ENCODE measurements around the gene HTRA1. TPM values are rescaled to one million over a fixed set of nuclear protein-coding genes. Genes with fewer than 3 reads are reported as not detected.

The HTRA1 gene
- total RNA-seq, 1 experiment from 2014 or later, result 0.39 TPM

- Histone ChIP-seq H4K20me1 (ENCODE audit: insufficient read depth) (no peaks in the 10 kb centered on the region), H3K27ac (ENCODE audit: low read depth, low read length) (no peak overlapping the region), H3K36me3 (ENCODE audit: control insufficient read depth in 1 of 2, insufficient read depth in 2 of 2, low read length in 2 of 2) (no peaks in the 10 kb centered on the region), H3K4me3 (replicated peaks in 1 of 2; ENCODE audit: low read depth in 1 of 2, low read length in 2 of 2) (no peak overlapping the region), H2AFZ (ENCODE audit: low read depth, low read length, poor library complexity, severe bottlenecking) (no peak overlapping the region), H3K9me3 (ENCODE audit: control insufficient read depth in 1 of 2, insufficient read depth in 1 of 2, low read depth in 1 of 2, low read length in 2 of 2) (no peaks in the 10 kb centered on the region), H3K79me2 (ENCODE audit: insufficient read depth, low read length) (no peaks in the 10 kb centered on the region), H3K4me2 (ENCODE audit: low read length) (no peak overlapping the region), H3K4me1 (ENCODE audit: control insufficient read depth in 1 of 2, insufficient read depth in 2 of 2, low read length in 2 of 2) (peaks cover 11 to 41% of the 10 kb centered on the region in 2 experiments), H3K27me3 (ENCODE audit: insufficient read depth, low read length) (no peaks in the 10 kb centered on the region), H3K9ac (ENCODE audit: low read length) (no peak overlapping the region), H3K9me2 (ENCODE audit: insufficient read depth) (no peaks in the 10 kb centered on the region)
- TF ChIP-seq REST (IDR thresholded peaks at IDR 0.05; ENCODE audit: low read depth) (no peak), RAD21 (IDR thresholded peaks at IDR 0.05; ENCODE audit: low read depth) (no peak), ZBTB33 (IDR thresholded peaks at IDR 0.05; ENCODE audit: extremely low read depth, insufficient replicate concordance, low read length) (no peak), CBX3 (IDR thresholded peaks at IDR 0.05; ENCODE audit: low read depth) (no peak), ZFX (IDR thresholded peaks at IDR 0.05) (no peak), CTCF (IDR thresholded peaks at IDR 0.05 in 2 of 3, conservative IDR thresholded peaks at IDR 0.05 in 1 of 3; ENCODE audit: borderline replicate concordance in 1 of 3, insufficient read depth in 1 of 3, low read depth in 2 of 3, low read length in 2 of 3) (no peak), JUND (IDR thresholded peaks at IDR 0.05) (no peak), CEBPB (IDR thresholded peaks at IDR 0.05; ENCODE audit: low read depth) (no peak), POLR2A (IDR thresholded peaks at IDR 0.05; ENCODE audit: borderline replicate concordance, extremely low read depth, insufficient read depth, insufficient read length) (no peak)
- DNase-seq (ENCODE audit: low read depth, low spot score) (no peak), ATAC-seq (no peak)
- POLR2A ChIA-PET, result no interaction called here
- intact Hi-C loops (cut with micrococcal nuclease), result no loop called here
- CTCF ChIA-PET, result interaction anchor here (0.6 kb wide), 1 partner anchor 274 kb away, joined by 3 read pairs; no protein-coding TSS in a partner anchor
- BruUV-seq (replicated peaks), result no TSS peak
- RAD21 ChIA-PET (ENCODE audit: low non-redundant PET in 1 of 2, low total read pairs in 2 of 2, uncharacterized antibody in 2 of 2, unreplicated experiment in 2 of 2), result no interaction called here
Observed at GRCh38 chr10:122492999-122493481, 31.7 kb downstream of the HTRA1 start.
